Activated gamma-delta T cell treated with anti-CD3 and anti-CD28 coated beads, Interleukin-2, amount 50 U/mL, for 16 hours (primary cell): ENCODE results near the gene OBP2B.
A peak's percentile ranks its signal among the peaks of the same experiment; 100 is the strongest.
"Not testable (repeated sequence)": the region's sequence is repeated elsewhere in the genome, so short reads cannot be mapped to it uniquely, and the experiment has no call there.

Experiments
- DNase-seq: peaks from one replicate; pipeline ENCODE4 v3.0.0-alpha.2; 2020; ENCODE audit warnings: low read depth

OBP2B gene

GRCh38 chr9:133201424-133202144 is 7.5 kb downstream of the OBP2B start:
- DNase-seq, result no peak

- DNase-seq, result no peak
These were observed 8.4 kb downstream of the OBP2B start for GRCh38 chr9:133200631-133201030.

GRCh38 chr9:133199648-133200321 is 9.3 kb downstream of the OBP2B start:
- DNase-seq, result peak; percentile 22

GRCh38 chr9:133195029-133195428 is 14.0 kb downstream of the OBP2B start:
- DNase-seq, result no peak

- DNase-seq, result no peak
These were observed 14.5 kb downstream of the OBP2B start for GRCh38 chr9:133194597-133194996.

GRCh38 chr9:133191989-133192388 is 17.1 kb downstream of the OBP2B start:
- no peak for DNase-seq

- no peak for DNase-seq
These were observed 19.2 kb downstream of the OBP2B start for GRCh38 chr9:133189826-133190225.

GRCh38 chr9:133188843-133189180 is 20.2 kb downstream of the OBP2B start:
- DNase-seq, result no peak

- no peak for DNase-seq
These were observed 20.8 kb downstream of the OBP2B start for GRCh38 chr9:133188006-133188842.

- DNase-seq, result no peak
These were observed 21.5 kb downstream of the OBP2B start for GRCh38 chr9:133187561-133188005.

GRCh38 chr9:133186736-133187135 is 22.3 kb downstream of the OBP2B start:
- DNase-seq, result no peak

GRCh38 chr9:133184971-133185370 is 24.1 kb downstream of the OBP2B start:
- peak; percentile 20 for DNase-seq

- DNase-seq, result no peak
These were observed 26.9 kb downstream of the OBP2B start for GRCh38 chr9:133182151-133182550.

- no peak for DNase-seq
These were observed 27.5 kb downstream of the OBP2B start for GRCh38 chr9:133181561-133181960.

GRCh38 chr9:133180953-133181352 is 28.1 kb downstream of the OBP2B start:
- no peak for DNase-seq

- no peak for DNase-seq
These were observed 36.0 kb downstream of the OBP2B start for GRCh38 chr9:133173056-133173455.

GRCh38 chr9:133171161-133171961 is 37.7 kb downstream of the OBP2B start:
- DNase-seq, result no peak

- DNase-seq, result no peak
These were observed 38.3 kb downstream of the OBP2B start for GRCh38 chr9:133170716-133171115.

- not testable (repeated sequence) for DNase-seq
These were observed 39.4 kb downstream of the OBP2B start for GRCh38 chr9:133169687-133170086.

GRCh38 chr9:133169102-133169501 is 39.9 kb downstream of the OBP2B start:
- no peak for DNase-seq

- DNase-seq, result no peak
These were observed 40.6 kb downstream of the OBP2B start for GRCh38 chr9:133168432-133168831.

GRCh38 chr9:133167769-133168168 is 41.3 kb downstream of the OBP2B start:
- DNase-seq, result no peak
